Measurements from ENCODE around the gene RAB3IL1.

The RAB3IL1 gene

GRCh38 chr11:61948505-61948904, 31.1 kb upstream of the RAB3IL1 start:
- 93% methylated on average over 7 of the region's 7 CpGs for WGBS
- H2BK120ac ChIP-seq (ENCODE audit: low read depth, low read length) = no peak overlapping the region

GRCh38 chr11:61947486-61948210, 30.3 kb upstream of the RAB3IL1 start:
- peak overlapping the region; percentile 49 for H3K9ac ChIP-seq (ENCODE audit: low read length)
- H2BK15ac ChIP-seq (ENCODE audit: low read depth, poor library complexity, severe bottlenecking) = no peak overlapping the region
- H3K79me1 ChIP-seq (replicated peaks; ENCODE audit: low read length, poor library complexity, severe bottlenecking) = no peaks in the 10 kb centered on the region
- no peak overlapping the region for H3K4me2 ChIP-seq (ENCODE audit: low read length, poor library complexity, severe bottlenecking)
- H2BK120ac ChIP-seq (ENCODE audit: low read depth, low read length) = no peak overlapping the region
- H2AK5ac ChIP-seq (ENCODE audit: low read length, severe bottlenecking) = no peak overlapping the region
- H3K4me1 ChIP-seq (ENCODE audit: control insufficient read depth, insufficient read depth, low read depth, low read length) = peaks cover 6% of the 10 kb centered on the region
- no peak overlapping the region for H3K14ac ChIP-seq (ENCODE audit: low read length in 2 of 2)
- H3K4ac ChIP-seq (ENCODE audit: low read depth in 1 of 2, low read length in 2 of 2) = no peak overlapping the region
- H2BK12ac ChIP-seq (ENCODE audit: low read length in 2 of 2) = peak overlapping the region in 1 of 2 experiments; percentile 0
- DNase-seq = peak; percentile 89
- H3K4me3 ChIP-seq (ENCODE audit: insufficient read depth in 1 of 2, low read depth in 1 of 2, low read length in 2 of 2) = no peak overlapping the region
- WGBS = 9% methylated on average over 6 of the region's 8 CpGs
- no peaks in the 10 kb centered on the region for H3K9me3 ChIP-seq (ENCODE audit: control insufficient read depth, low read length)
- H3K18ac ChIP-seq (ENCODE audit: low read depth in 1 of 2, low read length in 2 of 2) = no peak overlapping the region
- no peak overlapping the region for H4K8ac ChIP-seq (ENCODE audit: low read length)
- H3K23ac ChIP-seq (ENCODE audit: low read length in 2 of 2) = no peak overlapping the region
- no peak overlapping the region for H2AFZ ChIP-seq (ENCODE audit: low read depth, low read length)
- no peak overlapping the region for H3K27ac ChIP-seq (ENCODE audit: low read length, poor library complexity, severe bottlenecking)
- no peak overlapping the region for H4K91ac ChIP-seq (ENCODE audit: low read length)
- no peak overlapping the region for H2BK5ac ChIP-seq (ENCODE audit: low read depth, low read length, poor library complexity, severe bottlenecking)
- H3K36me3 ChIP-seq (ENCODE audit: control insufficient read depth in 1 of 2, insufficient read depth in 2 of 2, low read depth in 1 of 2, low read length in 2 of 2) = no peaks in the 10 kb centered on the region
- H3K27me3 ChIP-seq (ENCODE audit: control insufficient read depth in 1 of 2, insufficient read depth in 1 of 2, low read length in 2 of 2) = no peaks in the 10 kb centered on the region

More at GRCh38 chr11:61948505-61948904, 31.1 kb upstream of the RAB3IL1 start:
- Histone ChIP-seq H3K4me2 (ENCODE audit: low read length, poor library complexity, severe bottlenecking) (no peak overlapping the region), H4K91ac (ENCODE audit: low read length) (no peak overlapping the region), H3K27me3 (ENCODE audit: control insufficient read depth in 1 of 2, insufficient read depth in 1 of 2, low read length in 2 of 2) (no peaks in the 10 kb centered on the region), H2BK15ac (ENCODE audit: low read depth, poor library complexity, severe bottlenecking) (no peak overlapping the region), H3K9me3 (ENCODE audit: control insufficient read depth, low read length) (no peaks in the 10 kb centered on the region), H2AK5ac (ENCODE audit: low read length, severe bottlenecking) (no peak overlapping the region), H3K9ac (ENCODE audit: low read length) (peak overlapping the region; percentile 54), H2BK5ac (ENCODE audit: low read depth, low read length, poor library complexity, severe bottlenecking) (no peak overlapping the region), H3K14ac (ENCODE audit: low read length in 2 of 2) (no peak overlapping the region), H3K23ac (ENCODE audit: low read length in 2 of 2) (no peak overlapping the region), H3K79me1 (replicated peaks; ENCODE audit: low read length, poor library complexity, severe bottlenecking) (no peaks in the 10 kb centered on the region), H3K36me3 (ENCODE audit: control insufficient read depth in 1 of 2, insufficient read depth in 2 of 2, low read depth in 1 of 2, low read length in 2 of 2) (no peaks in the 10 kb centered on the region), H2AFZ (ENCODE audit: low read depth, low read length) (no peak overlapping the region), H3K27ac (ENCODE audit: low read length, poor library complexity, severe bottlenecking) (no peak overlapping the region), H3K4me1 (ENCODE audit: control insufficient read depth, insufficient read depth, low read depth, low read length) (peaks cover 6% of the 10 kb centered on the region), H2BK12ac (ENCODE audit: low read length in 2 of 2) (no peak overlapping the region), H3K4me3 (ENCODE audit: insufficient read depth in 1 of 2, low read depth in 1 of 2, low read length in 2 of 2) (no peak overlapping the region), H3K18ac (ENCODE audit: low read depth in 1 of 2, low read length in 2 of 2) (no peak overlapping the region), H3K4ac (ENCODE audit: low read depth in 1 of 2, low read length in 2 of 2) (no peak overlapping the region), H4K8ac (ENCODE audit: low read length) (no peak overlapping the region)
- DNase-seq = no peak

- no peak overlapping the region for H2BK5ac ChIP-seq (ENCODE audit: low read depth, low read length, poor library complexity, severe bottlenecking)
- H3K4ac ChIP-seq (ENCODE audit: low read depth in 1 of 2, low read length in 2 of 2) = no peak overlapping the region
- peak; percentile 35 for DNase-seq
- no peak overlapping the region for H3K23ac ChIP-seq (ENCODE audit: low read length in 2 of 2)
- no peak overlapping the region for H4K8ac ChIP-seq (ENCODE audit: low read length)
- H2AK5ac ChIP-seq (ENCODE audit: low read length, severe bottlenecking) = no peak overlapping the region
- 95% methylated on average over 5 of the region's 5 CpGs for WGBS
- no peak overlapping the region for H4K91ac ChIP-seq (ENCODE audit: low read length)
- H3K18ac ChIP-seq (ENCODE audit: low read depth in 1 of 2, low read length in 2 of 2) = no peak overlapping the region
- no peak overlapping the region for H3K9ac ChIP-seq (ENCODE audit: low read length)
- no peak overlapping the region for H3K27ac ChIP-seq (ENCODE audit: low read length, poor library complexity, severe bottlenecking)
- H2AFZ ChIP-seq (ENCODE audit: low read depth, low read length) = no peak overlapping the region
- no peak overlapping the region for H2BK120ac ChIP-seq (ENCODE audit: low read depth, low read length)
- H3K27me3 ChIP-seq (ENCODE audit: control insufficient read depth in 1 of 2, insufficient read depth in 1 of 2, low read length in 2 of 2) = no peaks in the 10 kb centered on the region
- no peak overlapping the region for H3K14ac ChIP-seq (ENCODE audit: low read length in 2 of 2)
- no peaks in the 10 kb centered on the region for H3K79me1 ChIP-seq (replicated peaks; ENCODE audit: low read length, poor library complexity, severe bottlenecking)
- no peaks in the 10 kb centered on the region for H3K36me3 ChIP-seq (ENCODE audit: control insufficient read depth in 1 of 2, insufficient read depth in 2 of 2, low read depth in 1 of 2, low read length in 2 of 2)
- H3K4me1 ChIP-seq (ENCODE audit: control insufficient read depth, insufficient read depth, low read depth, low read length) = peaks cover 6% of the 10 kb centered on the region
- H3K4me3 ChIP-seq (ENCODE audit: insufficient read depth in 1 of 2, low read depth in 1 of 2, low read length in 2 of 2) = no peak overlapping the region
- H2BK12ac ChIP-seq (ENCODE audit: low read length in 2 of 2) = no peak overlapping the region
- H3K4me2 ChIP-seq (ENCODE audit: low read length, poor library complexity, severe bottlenecking) = no peak overlapping the region
- H2BK15ac ChIP-seq (ENCODE audit: low read depth, poor library complexity, severe bottlenecking) = no peak overlapping the region
- H3K9me3 ChIP-seq (ENCODE audit: control insufficient read depth, low read length) = no peaks in the 10 kb centered on the region
Measured at GRCh38 chr11:61946894-61947293, 29.5 kb upstream of the RAB3IL1 start.

GRCh38 chr11:61945191-61945590, 27.8 kb upstream of the RAB3IL1 start:
- no peak overlapping the region for H3K4me3 ChIP-seq (ENCODE audit: insufficient read depth in 1 of 2, low read depth in 1 of 2, low read length in 2 of 2)
- H3K4ac ChIP-seq (ENCODE audit: low read depth in 1 of 2, low read length in 2 of 2) = no peak overlapping the region
- H4K8ac ChIP-seq (ENCODE audit: low read length) = no peak overlapping the region
- H3K9ac ChIP-seq (ENCODE audit: low read length) = no peak overlapping the region
- H4K91ac ChIP-seq (ENCODE audit: low read length) = no peak overlapping the region
- no peaks in the 10 kb centered on the region for H3K27me3 ChIP-seq (ENCODE audit: control insufficient read depth in 1 of 2, insufficient read depth in 1 of 2, low read length in 2 of 2)
- no peak overlapping the region for H3K18ac ChIP-seq (ENCODE audit: low read depth in 1 of 2, low read length in 2 of 2)
- no peaks in the 10 kb centered on the region for H3K79me1 ChIP-seq (replicated peaks; ENCODE audit: low read length, poor library complexity, severe bottlenecking)
- peaks cover 6% of the 10 kb centered on the region for H3K4me1 ChIP-seq (ENCODE audit: control insufficient read depth, insufficient read depth, low read depth, low read length)
- peak overlapping the region in 1 of 2 experiments; percentile 77 for H3K14ac ChIP-seq (ENCODE audit: low read length in 2 of 2)
- no peak overlapping the region for H3K27ac ChIP-seq (ENCODE audit: low read length, poor library complexity, severe bottlenecking)
- H2BK12ac ChIP-seq (ENCODE audit: low read length in 2 of 2) = no peak overlapping the region
- no peak overlapping the region for H3K4me2 ChIP-seq (ENCODE audit: low read length, poor library complexity, severe bottlenecking)
- H2BK5ac ChIP-seq (ENCODE audit: low read depth, low read length, poor library complexity, severe bottlenecking) = no peak overlapping the region
- no peak overlapping the region for H2AFZ ChIP-seq (ENCODE audit: low read depth, low read length)
- no peak for DNase-seq
- no peaks in the 10 kb centered on the region for H3K9me3 ChIP-seq (ENCODE audit: control insufficient read depth, low read length)
- H2BK120ac ChIP-seq (ENCODE audit: low read depth, low read length) = no peak overlapping the region
- no peak overlapping the region for H2AK5ac ChIP-seq (ENCODE audit: low read length, severe bottlenecking)
- no peaks in the 10 kb centered on the region for H3K36me3 ChIP-seq (ENCODE audit: control insufficient read depth in 1 of 2, insufficient read depth in 2 of 2, low read depth in 1 of 2, low read length in 2 of 2)
- H2BK15ac ChIP-seq (ENCODE audit: low read depth, poor library complexity, severe bottlenecking) = no peak overlapping the region
- 89% methylated on average over 13 of the region's 13 CpGs for WGBS
- H3K23ac ChIP-seq (ENCODE audit: low read length in 2 of 2) = no peak overlapping the region

Measured in mesenchymal stem cell (in vitro differentiated cells and primary cell).